GM23248 (cell line): Measurements from ENCODE around the gene DCLK2. TPM values are rescaled to one million over a fixed set of nuclear protein-coding genes. Genes with fewer than 3 reads are reported as not detected.

Experiments used
- DNase-seq: peaks from one replicate; pipeline ENCODE4 v3.0.0-alpha.2; 2015
- H2AFZ ChIP-seq: fragments of 200-600 bp; sonication (generic); 2 replicates; pipeline ENCODE4 v1.6.1; 2016; ENCODE audit warnings: antibody characterized with exemption
- H3F3A ChIP-seq: fragments of 200-600 bp; sonication (generic); 2 replicates; pipeline ENCODE4 v1.6.1; 2016; ENCODE audit warnings: mild to moderate bottlenecking, antibody characterized with exemption, mixed run types; ENCODE audit not compliant: insufficient read depth
- H3K27ac ChIP-seq: fragments of 200-600 bp; sonication (generic); 2 replicates; pipeline ENCODE4 v1.5.1; 2016; ENCODE audit warnings: mild to moderate bottlenecking
- H3K27me3 ChIP-seq: fragments of 200-600 bp; sonication (generic); replicated peaks from 2 replicates; pipeline ENCODE4 v1.6.1; 2016; ENCODE audit warnings: mild to moderate bottlenecking; ENCODE audit not compliant: insufficient read depth
- H3K36me3 ChIP-seq: fragments of 200-600 bp; sonication (generic); 2 replicates; pipeline ENCODE4 v1.6.1; 2016; ENCODE audit warnings: low read depth, mild to moderate bottlenecking
- H3K4me1 ChIP-seq: fragments of 200-600 bp; sonication (generic); 2 replicates; pipeline ENCODE4 v1.6.1; 2016; ENCODE audit warnings: mild to moderate bottlenecking; ENCODE audit not compliant: insufficient read depth
- H3K4me2 ChIP-seq: fragments of 200-600 bp; sonication (generic); one replicate; pipeline ENCODE4 v1.6.1; 2016; ENCODE audit warnings: mild to moderate bottlenecking; ENCODE audit not compliant: unreplicated experiment
- H3K4me3 ChIP-seq: fragments of 200-600 bp; sonication (generic); 2 replicates; pipeline ENCODE4 v1.5.1; 2016; ENCODE audit warnings: mild to moderate bottlenecking
- H3K79me2 ChIP-seq: fragments of 200-600 bp; sonication (generic); 2 replicates; pipeline ENCODE4 v1.6.1; 2016; ENCODE audit warnings: mild to moderate bottlenecking; ENCODE audit not compliant: insufficient read depth
- H3K9ac ChIP-seq: fragments of 200-600 bp; sonication (generic); 2 replicates; pipeline ENCODE4 v1.6.1; 2016; ENCODE audit warnings: mild to moderate bottlenecking
- H3K9me2 ChIP-seq: fragments of 200-600 bp; sonication (generic); 2 replicates; pipeline ENCODE4 v1.6.1; 2016; ENCODE audit warnings: mixed run types, mild to moderate bottlenecking, moderate library complexity; ENCODE audit not compliant: insufficient read depth
- H3K9me3 ChIP-seq: fragments of 200-600 bp; sonication (generic); one replicate; pipeline ENCODE4 v1.6.1; 2017; ENCODE audit warnings: low read depth
- H4K20me1 ChIP-seq: fragments of 200-600 bp; sonication (generic); 2 replicates; pipeline ENCODE4 v1.6.0; 2016; ENCODE audit not compliant: insufficient read depth
- EZH2 ChIP-seq: fragments of 200-600 bp; sonication (generic); IDR thresholded peaks from 2 replicates; pipeline ENCODE4 v1.6.1; 2018; ENCODE audit warnings: antibody characterized with exemption, mild to moderate bottlenecking; ENCODE audit not compliant: insufficient read depth, poor library complexity, severe bottlenecking
- EZH2phosphoT487 ChIP-seq: fragments of 200-600 bp; sonication (generic); IDR thresholded peaks from 2 replicates; pipeline ENCODE4 v1.6.1; 2018; ENCODE audit warnings: antibody characterized with exemption, moderate library complexity, mild to moderate bottlenecking, low read depth; ENCODE audit not compliant: insufficient read depth
- WGBS, 2 experiments: methylation state at CpG; one replicate each; pipeline ENCODE4 v1.1.6; 2015 to 2017; ENCODE audit warnings: low lambda C conversion rate in 2 of 2, low coverage in 1 of 2; ENCODE audit errors: missing lambda C conversion rate in 2 of 2; 5-methylcytosine and 5-hydroxymethylcytosine counted together
- in situ Hi-C: fragments of 300-500 bp; cut with MboI; formaldehyde crosslinking; loops from 2 replicates; pipeline ENCODE4 v1.15.0; 2020
- polyA plus RNA-seq: library from polyadenylated mRNA; unstranded; fragments of >200 nt; fragmentation: Nextera tagmentation; extraction: Ambion mirVana; gene quantifications from 2 replicates; pipeline ENCODE4 v1.2.1, GENCODE V29; 2016
- total RNA-seq: library from RNA; depleted of rRNA; stranded (reverse); fragments of >200 nt; shearing (Covaris generic); gene quantifications from 2 replicates; pipeline ENCODE4 v1.2.3, GENCODE V29; 2014

The DCLK2 gene
- total and polyA plus RNA-seq, 2 experiments from 2014 or later, result 1.3 to 2.9 TPM

DNA sequence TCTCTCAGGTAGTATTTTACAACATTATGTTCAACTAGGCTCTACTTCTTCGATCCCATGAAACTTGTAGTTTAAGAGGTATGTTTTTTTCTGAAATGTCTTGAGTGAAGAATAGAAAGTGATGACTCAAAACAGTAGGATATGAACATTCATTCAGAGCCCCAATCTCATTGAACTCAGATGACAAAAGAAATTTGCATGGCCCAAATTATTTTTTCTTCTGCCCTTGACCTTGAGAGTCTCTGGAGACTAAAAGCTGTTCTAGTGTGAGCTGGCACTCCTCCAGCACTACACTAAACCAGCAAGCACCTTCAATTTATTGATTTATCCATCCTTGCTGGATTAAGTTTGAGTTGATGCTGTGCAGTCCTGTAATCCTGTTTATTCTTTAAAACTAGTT, 4.0 kb downstream of the DCLK2 start:
- DNase-seq, result no peak
- Histone ChIP-seq H3K9ac (no peak overlapping the region), H3K9me2 (no peaks in the 10 kb centered on the region), H3K4me3 (no peak overlapping the region), H4K20me1 (no peaks in the 10 kb centered on the region), H3K9me3 (no peaks in the 10 kb centered on the region), H3K4me1 (no peaks in the 10 kb centered on the region; the same call in 1 of the 2 replicates), H3K79me2 (peaks cover 65% of the 10 kb centered on the region), H3K27ac (no peak overlapping the region), H3K27me3 (no peaks in the 10 kb centered on the region), H2AFZ (no peak overlapping the region), H3K36me3 (no peaks in the 10 kb centered on the region), H3F3A (no peaks in the 10 kb centered on the region), H3K4me2 (no peak overlapping the region)
- TF ChIP-seq EZH2 (no peak), EZH2phosphoT487 (no peak)
- 95 to 96% methylated on average over 1 of the region's 1 CpG for WGBS, 2 experiments
- in situ Hi-C loops, result no loop called here

DNA sequence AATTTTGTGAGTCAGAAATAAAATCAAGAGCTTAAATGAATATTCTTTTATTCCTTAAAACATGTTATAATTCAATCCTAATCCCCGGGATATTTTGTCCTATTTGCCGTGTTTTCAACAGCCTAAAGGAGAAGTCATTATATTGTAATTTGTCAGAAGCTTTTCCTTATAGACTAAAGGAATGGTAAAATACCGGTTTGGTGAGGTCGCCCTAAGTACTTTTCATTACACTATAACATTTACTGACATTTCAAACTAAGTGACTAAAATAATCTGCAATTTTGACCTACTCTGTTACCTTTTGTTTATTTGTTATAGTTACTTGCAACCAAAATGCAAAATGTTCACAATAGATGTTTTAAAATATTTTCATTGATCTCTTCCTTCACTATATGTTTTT, 8.8 kb downstream of the DCLK2 start:
- no peaks in the 10 kb centered on the region for H3F3A ChIP-seq
- H3K9me3 ChIP-seq, result no peaks in the 10 kb centered on the region
- no peak overlapping the region for H3K9ac ChIP-seq
- in situ Hi-C loops, result no loop called here
- H3K36me3 ChIP-seq, result no peaks in the 10 kb centered on the region
- no peak overlapping the region for H3K4me3 ChIP-seq
- H3K79me2 ChIP-seq, result peaks cover 76% of the 10 kb centered on the region
- H2AFZ ChIP-seq, result no peak overlapping the region
- no peak overlapping the region for H3K4me2 ChIP-seq
- no peaks in the 10 kb centered on the region for H3K27me3 ChIP-seq
- no peaks in the 10 kb centered on the region for H4K20me1 ChIP-seq
- no peak for TF ChIP-seq EZH2
- TF ChIP-seq EZH2phosphoT487, result no peak
- DNase-seq, result no peak
- H3K9me2 ChIP-seq, result no peaks in the 10 kb centered on the region
- 83 to 84% methylated on average over 4 of the region's 4 CpGs for WGBS, 2 experiments
- no peak overlapping the region for H3K27ac ChIP-seq
- H3K4me1 ChIP-seq, result no peaks in the 10 kb centered on the region

DNA sequence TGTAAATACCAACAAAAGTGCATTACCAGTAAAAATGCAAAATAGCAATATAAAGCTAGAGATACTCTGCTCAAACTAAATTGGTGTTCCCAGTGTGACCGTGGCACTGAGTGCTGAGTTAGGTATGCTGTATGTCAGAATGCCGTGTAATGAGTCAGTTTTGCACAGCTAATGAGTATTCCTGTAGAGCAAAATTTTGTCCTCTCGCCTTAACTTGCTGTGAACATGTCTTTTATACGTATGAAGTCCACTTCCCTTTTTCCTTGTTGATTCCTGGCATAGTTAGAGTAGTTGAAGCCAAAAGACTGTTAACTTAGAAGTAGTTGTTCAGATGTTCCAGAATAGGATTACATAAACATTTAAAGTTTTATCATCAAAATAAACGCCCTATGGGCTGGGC, 11.5 kb downstream of the DCLK2 start:
- TF ChIP-seq EZH2 (no peak), EZH2phosphoT487 (no peak)
- H3K9ac ChIP-seq, result no peak overlapping the region
- no peaks in the 10 kb centered on the region for H3K27me3 ChIP-seq
- H3K4me1 ChIP-seq, result no peaks in the 10 kb centered on the region
- in situ Hi-C loops, result no loop called here
- no peaks in the 10 kb centered on the region for H3K36me3 ChIP-seq
- no peak overlapping the region for H2AFZ ChIP-seq
- no peaks in the 10 kb centered on the region; the same call in 1 of the 2 replicates for H3K9me2 ChIP-seq
- no peak overlapping the region for H3K27ac ChIP-seq
- DNase-seq, result peak; percentile 6
- H3F3A ChIP-seq, result no peaks in the 10 kb centered on the region
- no peaks in the 10 kb centered on the region for H3K9me3 ChIP-seq
- H3K79me2 ChIP-seq, result peaks cover 56% of the 10 kb centered on the region
- WGBS, 2 experiments, result 86 to 92% methylated on average over 5 of the region's 5 CpGs
- no peak overlapping the region for H3K4me3 ChIP-seq
- no peak overlapping the region for H3K4me2 ChIP-seq
- no peaks in the 10 kb centered on the region for H4K20me1 ChIP-seq

DNA sequence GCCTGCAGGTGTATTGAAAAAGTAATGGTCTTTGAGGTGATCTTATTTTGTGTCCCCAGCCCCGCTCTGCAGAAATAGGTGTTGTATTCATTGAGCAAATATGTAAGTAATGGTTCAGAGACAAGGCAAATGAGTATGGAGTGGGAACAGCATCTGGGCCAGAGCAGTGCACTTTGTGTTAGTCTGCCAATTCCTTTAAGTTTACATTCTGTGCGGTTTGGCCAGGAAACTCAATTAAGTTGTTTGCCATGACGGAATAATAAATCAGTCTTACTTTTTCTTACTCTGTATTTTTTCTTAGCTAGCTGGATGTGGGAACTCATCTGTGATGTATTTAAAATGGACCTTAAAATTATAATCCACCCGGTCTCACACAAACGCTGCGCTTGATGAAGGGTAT, 12.6 kb downstream of the DCLK2 start:
- no peaks in the 10 kb centered on the region for H4K20me1 ChIP-seq
- no peak for DNase-seq
- no peaks in the 10 kb centered on the region; the same call in 1 of the 2 replicates for H3K9me2 ChIP-seq
- no peaks in the 10 kb centered on the region for H3F3A ChIP-seq
- H3K4me2 ChIP-seq, result no peak overlapping the region
- no peak overlapping the region for H3K9ac ChIP-seq
- H3K4me1 ChIP-seq, result no peaks in the 10 kb centered on the region
- no peaks in the 10 kb centered on the region for H3K9me3 ChIP-seq
- TF ChIP-seq EZH2 (no peak), EZH2phosphoT487 (no peak)
- H3K27ac ChIP-seq, result no peak overlapping the region
- H3K27me3 ChIP-seq, result no peaks in the 10 kb centered on the region
- no peak overlapping the region for H2AFZ ChIP-seq
- in situ Hi-C loops, result no loop called here
- peaks cover 56% of the 10 kb centered on the region for H3K79me2 ChIP-seq
- no peak overlapping the region for H3K4me3 ChIP-seq
- H3K36me3 ChIP-seq, result no peaks in the 10 kb centered on the region
- 96 to 97% methylated on average over 6 of the region's 6 CpGs for WGBS, 2 experiments

DNA sequence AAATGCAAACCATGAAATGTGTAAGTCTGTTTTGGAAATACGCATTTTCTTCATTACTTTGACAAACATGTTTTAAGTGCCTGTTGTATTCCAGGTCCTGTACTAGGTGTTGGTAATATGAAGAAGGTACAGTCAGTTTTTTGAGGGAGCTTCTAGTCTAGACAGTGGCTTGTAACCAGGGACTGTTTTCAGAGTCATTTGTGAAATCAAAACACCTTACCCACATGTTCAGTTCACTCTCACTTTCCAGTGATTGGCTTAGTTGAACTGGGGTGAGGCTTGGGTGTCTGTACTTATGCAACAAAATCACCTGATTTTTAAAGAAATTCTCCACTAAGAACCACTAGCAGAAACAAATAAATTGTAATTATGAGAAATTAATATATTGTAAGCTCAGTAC, 16.4 kb downstream of the DCLK2 start:
- H3K9me2 ChIP-seq, result no peaks in the 10 kb centered on the region; the same call in 1 of the 2 replicates
- no peak overlapping the region for H3K27ac ChIP-seq
- in situ Hi-C loops, result no loop called here
- no peaks in the 10 kb centered on the region for H3K9me3 ChIP-seq
- H3K36me3 ChIP-seq, result no peaks in the 10 kb centered on the region
- peaks cover 42% of the 10 kb centered on the region for H3K79me2 ChIP-seq
- H3F3A ChIP-seq, result no peaks in the 10 kb centered on the region
- no peak for TF ChIP-seq EZH2
- H3K4me2 ChIP-seq, result no peak overlapping the region
- H4K20me1 ChIP-seq, result no peaks in the 10 kb centered on the region
- H3K4me1 ChIP-seq, result no peaks in the 10 kb centered on the region
- 93 to 95% methylated on average over 1 of the region's 1 CpG for WGBS, 2 experiments
- no peak overlapping the region for H2AFZ ChIP-seq
- H3K9ac ChIP-seq, result no peak overlapping the region
- DNase-seq, result no peak
- H3K27me3 ChIP-seq, result no peaks in the 10 kb centered on the region
- no peak overlapping the region for H3K4me3 ChIP-seq
